Pancreas (tissue), 10 donors: ENCODE data around the gene C11orf65. TPM values are rescaled to one million over a fixed set of nuclear protein-coding genes. Genes with fewer than 3 reads are reported as not detected.

Experiments used
- ATAC-seq, 4 donors: fragments of 200-7000 bp; cut with Tn5 transposase; one replicate each; pipeline versions ENCODE4 v1.8.0 to v1.9.1; 2020; ENCODE audit warnings: mild to moderate bottlenecking in 4 of 4, moderate library complexity in 4 of 4
- DNase-seq, 6 donors: peaks; one replicate each; pipeline ENCODE4 v3.0.0-alpha.2; 2020
- FAIRE-seq: peaks from 2 replicates; lab custom pipeline; 2012; peaks lifted over from hg19 to GRCh38; lab: Jason Lieb, UNC
- H3K27ac ChIP-seq, 4 donors: fragments of 200-600 bp; sonication (generic); 1 replicate in 3 of 4; 2 replicates in 1 of 4; pipeline versions ENCODE4 v1.5.0 to v1.8.0; 2020
- H3K27me3 ChIP-seq, 4 donors: fragments of 200-600 bp; one replicate each; pipeline ENCODE4 v1.8.0; 2021
- H3K36me3 ChIP-seq, 3 donors: fragments of 200-600 bp; sonication (generic) in 1 of 3; one replicate each; pipeline versions ENCODE4 v1.5.0 to v1.8.0; 2020 to 2021
- H3K4me1 ChIP-seq, 3 donors: fragments of 200-600 bp; one replicate each; pipeline ENCODE4 v1.8.0; 2021
- H3K4me3 ChIP-seq, 4 donors: fragments of 200-600 bp; sonication (generic) in 2 of 4; one replicate each; pipeline versions ENCODE4 v1.5.0 to v1.8.0; 2020 to 2021
- H3K9me3 ChIP-seq, 4 donors: fragments of 200-600 bp; one replicate each; pipeline ENCODE4 v1.8.0; 2021
- CTCF ChIP-seq, 4 donors: fragments of 200-600 bp; sonication (generic) in 3 of 4; IDR thresholded peaks; one replicate each; pipeline versions ENCODE4 v1.5.0 to v1.8.0; 2021; ENCODE audit warnings: antibody characterized with exemption in 4 of 4
- WGBS, 2 donors: extraction: QIAGEN DNeasy Blood & Tissue Kit; methylation state at CpG; one replicate each; pipeline ENCODE4 v1.1.7; 2013; 5-methylcytosine and 5-hydroxymethylcytosine counted together
- intact Hi-C, 3 donors: fragments of 100-400 bp; cut with DNase I; formaldehyde crosslinking; loops; one replicate each; pipeline versions ENCODE4 v1.11.1 to v1.14.2; 2022
- polyA plus RNA-seq, 2 donors: library from polyadenylated mRNA; stranded (reverse); fragments of 200-250 nt; gene quantifications; one replicate each; pipeline ENCODE4 v1.2.3, GENCODE V29; 2013
- total RNA-seq, 6 donors: library from RNA; stranded (reverse); fragmentation: NEBNext Ultra II Directional in 4 of 6; extraction: Animal tissue kit (Norgen Biotek cat#: 25700) in 4 of 6; gene quantifications; one replicate each; pipeline versions ENCODE4 v1.2.1 to v1.2.4, GENCODE V29; 2021 to 2023
- donor health status: healthy with polysubstance abuse.
- donor health status: DM: no; HTN: no; CAD: no; lungs with moderate emphysema.
- donor health status: DM: no; HTN: no; CAD: no.
- donor health status: control.
- donor health status: control.
- donor health status: Bipolar disorder and iron deficiency.
- donor health status: DM: yes; HTN: yes; CAD: no.
- donor health status: DM: no; HTN: no; CAD: no.
- donor health status: DM: no; HTN: no; CAD: no.
- donor health status: DM: yes; HTN: yes; CAD: no.

Gene C11orf65
- total and polyA plus RNA-seq, 8 donors: 0.11 to 1.4 (median 0.53) TPM

GRCh38 chr11:108333403-108333899 is 133.9 kb downstream of the C11orf65 start:
- H3K27me3 ChIP-seq: no peaks in the 10 kb centered on the region
- no peaks in the 10 kb centered on the region for H3K4me1 ChIP-seq
- no peaks in the 10 kb centered on the region for H3K9me3 ChIP-seq
- TF ChIP-seq CTCF (IDR thresholded peaks at IDR 0.05): no peak
- H3K27ac ChIP-seq: no peak overlapping the region
- DNase-seq (no peak), FAIRE-seq (no peak), ATAC-seq (no peak)
- intact Hi-C loops: no loop called here
- peaks cover 0 to 21% (median 7%) of the 10 kb centered on the region in 3 donors for H3K36me3 ChIP-seq
- no peak overlapping the region for H3K4me3 ChIP-seq
- 54 to 56% methylated on average over 2 of the region's 2 CpGs for WGBS, 2 donors

Other genes starting within 250 kb of the C11orf65 start
- gene NPAT, start 244.9 kb downstream of the C11orf65 start, total RNA-seq: 1 to 10 TPM; 3.9 to 10.0 (median 5.2) TPM
- gene NPAT, start 244.9 kb downstream of the C11orf65 start, polyA plus RNA-seq: 1 to 10 TPM; 1.4 to 2.3 TPM
- gene ATM, start 244.5 kb downstream of the C11orf65 start, total RNA-seq: 10 to 100 TPM; 34.4 to 68.6 (median 45.6) TPM
- 10 to 100 TPM; 19.3 to 24.6 TPM for gene ATM, start 244.5 kb downstream of the C11orf65 start, polyA plus RNA-seq
- 10 to 100 TPM in 1 of 6 donors, 1 to 10 TPM in 5; 5.9 to 12.1 (median 8.4) TPM for gene POGLUT3, start 30.9 kb upstream of the C11orf65 start, total RNA-seq
- 1 to 10 TPM; 3.8 to 4.8 TPM for gene POGLUT3, start 30.9 kb upstream of the C11orf65 start, polyA plus RNA-seq
- gene EXPH5, start 126.2 kb upstream of the C11orf65 start, total RNA-seq: 1 to 10 TPM; 2.1 to 5.7 (median 4.0) TPM
- under 1 TPM; 0.70 to 0.87 TPM for gene EXPH5, start 126.2 kb upstream of the C11orf65 start, polyA plus RNA-seq
- gene DDX10, start 197.5 kb upstream of the C11orf65 start, total RNA-seq: 10 to 100 TPM; 14.5 to 18.4 (median 17.5) TPM
- 10 to 100 TPM; 10.9 to 12.1 TPM for gene DDX10, start 197.5 kb upstream of the C11orf65 start, polyA plus RNA-seq